Cardiac muscle cell (in vitro differentiated cells and primary cell): ENCODE data around the gene CDK13. TPM values are rescaled to one million over a fixed set of nuclear protein-coding genes. Genes with fewer than 3 reads are reported as not detected.
"Not testable (repeated sequence)": the region's sequence is repeated elsewhere in the genome, so short reads cannot be mapped to it uniquely, and the experiment has no call there.

ENCODE experiments used
- DNase-seq, 2 donors: peaks; one replicate each; pipeline versions ENCODE4 v3.0.0 to v3.0.0-alpha.2; 2010 to 2017; ENCODE audit warnings: low read depth in 1 of 2, low spot score in 1 of 2
- H3K27ac ChIP-seq: fragments of 200-600 bp; sonication (generic); 2 replicates; pipeline ENCODE4 v1.5.1; 2016
- H3K27me3 ChIP-seq: fragments of 200-600 bp; sonication (generic); 2 replicates; pipeline ENCODE4 v1.6.0; 2016; ENCODE audit warnings: control low read depth
- H3K36me3 ChIP-seq: fragments of 200-600 bp; sonication (generic); 2 replicates; pipeline ENCODE4 v1.5.1; 2016; ENCODE audit warnings: control low read depth
- H3K4me1 ChIP-seq: fragments of 200-600 bp; sonication (generic); 2 replicates; pipeline ENCODE4 v1.8.1; 2017; ENCODE audit warnings: low read depth, mild to moderate bottlenecking, mixed run types
- H3K4me3 ChIP-seq: fragments of 200-600 bp; sonication (generic); 2 replicates; pipeline ENCODE4 v1.5.1; 2016; ENCODE audit warnings: mild to moderate bottlenecking
- H3K9me3 ChIP-seq: fragments of 200-600 bp; sonication (generic); 2 replicates; pipeline ENCODE4 v1.5.1; 2017; ENCODE audit warnings: low read depth, mild to moderate bottlenecking, control low read depth
- CTCF ChIP-seq: IDR thresholded peaks from 2 replicates; pipeline ENCODE4 v1.5.1; 2012; ENCODE audit warnings: low read depth, mild to moderate bottlenecking, low read length
- polyA plus RNA-seq: library from polyadenylated mRNA; unstranded; fragments of >200 nt; fragmentation: Nextera tagmentation; extraction: Ambion mirVana; gene quantifications from 2 replicates; pipeline ENCODE4 v1.2.1, GENCODE V29; 2016
- total RNA-seq: library from RNA; depleted of rRNA; stranded (reverse); fragments of >200 nt; gene quantifications from 2 replicates; pipeline ENCODE4 v1.2.3, GENCODE V29; 2016

CDK13 gene
- total and polyA plus RNA-seq, 2 experiments from 2014 or later = 30.5 to 76.5 TPM

GRCh38 chr7:39910108-39910869, 39.8 kb upstream of the CDK13 start:
- H3K4me3 ChIP-seq = no peak overlapping the region
- H3K9me3 ChIP-seq = no peaks in the 10 kb centered on the region
- peak; percentile 44 to 57 for DNase-seq
- no peak overlapping the region for H3K27ac ChIP-seq
- H3K4me1 ChIP-seq = no peaks in the 10 kb centered on the region
- no peaks in the 10 kb centered on the region for H3K36me3 ChIP-seq
- H3K27me3 ChIP-seq = no peaks in the 10 kb centered on the region
- no peak for TF ChIP-seq CTCF

GRCh38 chr7:39911167-39911566, 38.9 kb upstream of the CDK13 start:
- TF ChIP-seq CTCF = no peak
- no peak overlapping the region for H3K27ac ChIP-seq
- DNase-seq = no peak
- H3K9me3 ChIP-seq = no peaks in the 10 kb centered on the region
- H3K36me3 ChIP-seq = no peaks in the 10 kb centered on the region
- H3K27me3 ChIP-seq = no peaks in the 10 kb centered on the region
- H3K4me3 ChIP-seq = no peak overlapping the region
- no peaks in the 10 kb centered on the region for H3K4me1 ChIP-seq

- not testable (repeated sequence) for H3K4me1 ChIP-seq, H3K27me3 ChIP-seq, H3K27ac ChIP-seq, H3K4me3 ChIP-seq, DNase-seq, H3K9me3 ChIP-seq, H3K36me3 ChIP-seq
Observed at GRCh38 chr7:39915847-39916246, 34.2 kb upstream of the CDK13 start.

- Histone ChIP-seq H3K4me1 (peaks cover 5% of the 10 kb centered on the region), H3K36me3 (no peaks in the 10 kb centered on the region), H3K27ac (no peak overlapping the region), H3K27me3 (no peaks in the 10 kb centered on the region), H3K9me3 (no peaks in the 10 kb centered on the region), H3K4me3 (no peak overlapping the region)
- no peak for DNase-seq
- no peak for TF ChIP-seq CTCF
Observed at GRCh38 chr7:39919646-39920045, 30.4 kb upstream of the CDK13 start.

- DNase-seq = peak in 1 of 2 donors; percentile 30
- Histone ChIP-seq H3K36me3 (no peaks in the 10 kb centered on the region), H3K9me3 (no peaks in the 10 kb centered on the region), H3K4me3 (no peak overlapping the region), H3K27me3 (no peaks in the 10 kb centered on the region), H3K4me1 (peaks cover 5% of the 10 kb centered on the region), H3K27ac (no peak overlapping the region)
- TF ChIP-seq CTCF = no peak
Observed at GRCh38 chr7:39921506-39922175, 28.4 kb upstream of the CDK13 start.

- DNase-seq = no peak
- no peak for TF ChIP-seq CTCF
- no peaks in the 10 kb centered on the region for H3K27me3 ChIP-seq
- no peaks in the 10 kb centered on the region for H3K36me3 ChIP-seq
- no peaks in the 10 kb centered on the region for H3K9me3 ChIP-seq
- peaks cover 5% of the 10 kb centered on the region for H3K4me1 ChIP-seq
- H3K27ac ChIP-seq = no peak overlapping the region
- no peak overlapping the region for H3K4me3 ChIP-seq
Observed at GRCh38 chr7:39922580-39922979, 27.5 kb upstream of the CDK13 start.
